SK-N-SH (cell line): Measurements from ENCODE around the gene SULT1A1. TPM values are rescaled to one million over a fixed set of nuclear protein-coding genes. Genes with fewer than 3 reads are reported as not detected.

ENCODE experiments used
- CTCF ChIA-PET: fragments of 300-600, 350-600 bp; formaldehyde crosslinking; extraction: SDS; loops from one replicate; lab custom pipeline; 2021; lab: Yijun Ruan, JAX
- POLR2A ChIA-PET: fragments of 350-600 bp; sonication (Branson Sonifier 250); formaldehyde crosslinking; extraction: SDS; loops from one replicate; lab custom pipeline; 2020; ENCODE audit warnings: antibody characterized with exemption, inconsistent platforms; lab: Yijun Ruan, JAX
- DNase-seq: peaks from one replicate; pipeline ENCODE4 v3.0.0; 2012
- H2AFZ ChIP-seq: fragments of 200-600 bp; sonication (generic); 2 replicates; pipeline ENCODE4 v1.8.1; 2016; ENCODE audit warnings: antibody characterized with exemption, mild to moderate bottlenecking, low read depth
- H3F3A ChIP-seq: fragments of 200-600 bp; sonication (generic); replicated peaks from 2 replicates; pipeline ENCODE3; 2016; ENCODE audit warnings: antibody characterized with exemption, mild to moderate bottlenecking; ENCODE audit not compliant: insufficient read depth
- H3K27ac ChIP-seq, 2 experiments: fragments of 200-500 bp in 1 of 2; fragments of 200-600 bp in 1 of 2; sonication (Bioruptor generic) in 1 of 2; sonication (generic), shearing (Covaris generic) in 1 of 2; 2 replicates each; pipeline versions ENCODE4 v1.5.1 to v1.6.1; 2014 to 2016; ENCODE audit warnings: low read depth in 2 of 2, inconsistent platforms in 1 of 2, low read length in 1 of 2, mild to moderate bottlenecking in 1 of 2, mixed read lengths in 1 of 2
- H3K27me3 ChIP-seq: fragments of 200-600 bp; sonication (generic), shearing (Covaris generic); 2 replicates; pipeline ENCODE4 v1.6.1; 2016; ENCODE audit warnings: mixed run types; ENCODE audit not compliant: insufficient read depth
- H3K36me3 ChIP-seq, 2 experiments: fragments of 200-500 bp in 1 of 2; fragments of 200-600 bp in 1 of 2; sonication (Bioruptor generic) in 1 of 2; sonication (generic) in 1 of 2; replicated peaks in 1 of 2; 2 replicates each; pipeline versions ENCODE3 to v1.5.1; 2014 to 2016; ENCODE audit warnings: low read length in 1 of 2, mild to moderate bottlenecking in 1 of 2; ENCODE audit not compliant: insufficient read depth in 2 of 2, control insufficient read depth in 1 of 2
- H3K4me1 ChIP-seq, 2 experiments: fragments of 200-500 bp in 1 of 2; fragments of 200-600 bp in 1 of 2; sonication (Bioruptor generic) in 1 of 2; sonication (generic), shearing (Covaris generic) in 1 of 2; 2 replicates each; pipeline versions ENCODE4 v1.5.1 to v1.6.1; 2014 to 2016; ENCODE audit warnings: low read depth in 1 of 2, low read length in 1 of 2, mixed run types in 1 of 2; ENCODE audit not compliant: insufficient read depth in 2 of 2, control insufficient read depth in 1 of 2
- H3K4me2 ChIP-seq: fragments of 200-600 bp; sonication (generic), shearing (Covaris generic); 2 replicates; pipeline ENCODE4 v1.6.1; 2017; ENCODE audit warnings: mixed run types
- H3K4me3 ChIP-seq, 2 experiments: fragments of 200-500 bp in 1 of 2; fragments of 200-600 bp in 1 of 2; sonication (Bioruptor generic) in 1 of 2; sonication (generic), shearing (Covaris generic) in 1 of 2; 2 replicates each; pipeline versions ENCODE4 v1.5.1 to v1.8.1; 2014 to 2016; ENCODE audit warnings: low read depth in 2 of 2, inconsistent platforms in 1 of 2, low read length in 1 of 2, mild to moderate bottlenecking in 1 of 2, mixed read lengths in 1 of 2, moderate library complexity in 1 of 2
- H3K79me2 ChIP-seq: fragments of 200-600 bp; sonication (generic); 2 replicates; pipeline ENCODE4 v1.8.1; 2017; ENCODE audit warnings: mild to moderate bottlenecking; ENCODE audit not compliant: insufficient read depth
- H3K9ac ChIP-seq: fragments of 200-600 bp; sonication (generic); 2 replicates; pipeline ENCODE4 v1.6.1; 2017; ENCODE audit warnings: mixed run types
- H3K9me2 ChIP-seq: fragments of 200-600 bp; sonication (generic); 2 replicates; pipeline ENCODE4 v1.6.1; 2017; ENCODE audit warnings: mixed run types
- H3K9me3 ChIP-seq: fragments of 200-600 bp; sonication (generic); 2 replicates; pipeline ENCODE4 v1.6.1; 2017; ENCODE audit warnings: mixed run types, mild to moderate bottlenecking, moderate library complexity
- H4K20me1 ChIP-seq: fragments of 200-600 bp; sonication (generic); 2 replicates; pipeline ENCODE4 v1.6.1; 2017; ENCODE audit warnings: mild to moderate bottlenecking, mixed run types; ENCODE audit not compliant: insufficient read depth
- EZH2phosphoT487 ChIP-seq: fragments of 200-600 bp; sonication (generic); IDR thresholded peaks from 2 replicates; pipeline ENCODE4 v1.6.1; 2017; ENCODE audit warnings: low read depth, mixed run types, mild to moderate bottlenecking, antibody characterized with exemption, moderate library complexity, borderline replicate concordance
- FOSL2 ChIP-seq: IDR thresholded peaks from 2 replicates; pipeline ENCODE4 v1.4.0; 2012; ENCODE audit warnings: low read depth, mild to moderate bottlenecking, moderate library complexity, borderline replicate concordance
- FOXJ3 ChIP-seq: sonication (generic); formaldehyde crosslinking; IDR thresholded peaks from 2 replicates; pipeline ENCODE4 v1.5.1; 2020; ENCODE audit warnings: mild to moderate bottlenecking, missing genetic modification reagents
- FOXM1 ChIP-seq: IDR thresholded peaks from 2 replicates; pipeline ENCODE4 v1.4.0; 2012; ENCODE audit warnings: low read depth, mild to moderate bottlenecking
- MEF2A ChIP-seq: IDR thresholded peaks from 2 replicates; pipeline ENCODE4 v1.4.0; 2012; ENCODE audit warnings: low read depth, borderline replicate concordance
- MXI1 ChIP-seq: IDR thresholded peaks from 2 replicates; pipeline ENCODE4 v1.6.1; 2012; ENCODE audit warnings: mild to moderate bottlenecking, low read depth, low read length, improper control_type of control experiment
- NFIC ChIP-seq: IDR thresholded peaks from 2 replicates; pipeline ENCODE4 v1.4.0; 2012; ENCODE audit warnings: borderline replicate concordance
- RFX5 ChIP-seq: IDR thresholded peaks from 2 replicates; pipeline ENCODE4 v1.6.1; 2012; ENCODE audit warnings: mild to moderate bottlenecking, improper control_type of control experiment, low read length
- RXRA ChIP-seq: IDR thresholded peaks from 2 replicates; pipeline ENCODE4 v1.4.0; 2012; ENCODE audit warnings: low read depth, mild to moderate bottlenecking, borderline replicate concordance
- SMC3 ChIP-seq: IDR thresholded peaks from 2 replicates; pipeline ENCODE4 v1.6.1; 2012; ENCODE audit warnings: low read depth, low read length, improper control_type of control experiment
- TAF1 ChIP-seq: IDR thresholded peaks from 2 replicates; pipeline ENCODE4 v1.6.1; 2012; ENCODE audit warnings: low read depth, mild to moderate bottlenecking, low read length, moderate library complexity, borderline replicate concordance
- TEAD4 ChIP-seq: IDR thresholded peaks from 2 replicates; pipeline ENCODE4 v1.4.0; 2012; ENCODE audit warnings: mild to moderate bottlenecking, borderline replicate concordance; ENCODE audit not compliant: insufficient read depth
- WGBS: methylation state at CpG from one replicate; pipeline ENCODE4 v1.1.6; 2017; ENCODE audit warnings: low lambda C conversion rate; 5-methylcytosine and 5-hydroxymethylcytosine counted together
- polyA plus RNA-seq, 3 experiments: library from polyadenylated mRNA; depleted of rRNA; stranded (reverse); fragments of >200 nt; gene quantifications; 2 replicates each; pipeline ENCODE4 v1.2.3, GENCODE V29; 2012
- TF ChIP-seq, protein P1 (sequence below): IDR thresholded peaks from 2 replicates; pipeline ENCODE4 v1.4.0; 2012; ENCODE audit warnings: low read depth, borderline replicate concordance
- TF ChIP-seq, protein P2 (sequence below): fragments of 150-350 bp; IDR thresholded peaks from 2 replicates; pipeline ENCODE4 v1.6.1; 2017; ENCODE audit warnings: antibody characterized with exemption, low read length, low read depth, borderline replicate concordance
- TF ChIP-seq, protein P3 (sequence below): IDR thresholded peaks from 2 replicates; pipeline ENCODE4; 2012
- TF ChIP-seq, protein P4 (sequence below): IDR thresholded peaks from 2 replicates; pipeline ENCODE4 v1.4.0; 2012; ENCODE audit warnings: low read depth, borderline replicate concordance
- TF ChIP-seq, protein P5 (sequence below): fragments of 150-350 bp; IDR thresholded peaks from 2 replicates; pipeline ENCODE4 v1.6.1; 2016; ENCODE audit warnings: mild to moderate bottlenecking, low read depth, low read length

Gene SULT1A1
- polyA plus RNA-seq, 1 of the 3 experiments (the other 2 are of a cell fraction) = 0.13 TPM

DNA sequence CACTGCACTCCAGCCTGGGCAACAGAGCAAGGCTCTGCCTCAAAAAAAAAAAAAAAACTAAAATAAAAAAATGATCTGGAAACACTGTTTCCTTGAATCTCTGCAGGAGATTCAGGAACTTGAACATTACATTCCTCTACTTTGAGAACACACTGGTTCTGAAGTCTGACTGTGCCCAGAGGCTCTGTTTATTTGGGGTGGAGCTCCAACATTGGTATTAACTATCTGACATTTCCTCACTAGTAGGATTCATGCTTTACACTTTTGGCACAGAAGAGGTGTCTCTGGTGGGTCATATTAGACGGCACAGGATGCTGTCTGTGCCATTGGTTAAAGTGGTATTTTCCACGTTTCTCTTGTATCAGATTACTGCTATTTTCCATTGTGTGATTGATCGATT, 23.4 kb downstream of the SULT1A1 start:
- Histone ChIP-seq H3K4me1 (no peaks in the 10 kb centered on the region), H3K4me2 (no peak overlapping the region), H3K36me3 (peaks cover 0 to 8% of the 10 kb centered on the region in 2 experiments), H3K27me3 (no peaks in the 10 kb centered on the region)
- WGBS = 80% methylated on average over 3 of the region's 3 CpGs
- TF ChIP-seq MXI1 (no peak), FOSL2 (no peak), TEAD4 (no peak), RFX5 (no peak), NFIC (no peak), EZH2phosphoT487 (no peak), SMC3 (no peak), TAF1 (no peak)
- TF ChIP-seq, protein P1, sequence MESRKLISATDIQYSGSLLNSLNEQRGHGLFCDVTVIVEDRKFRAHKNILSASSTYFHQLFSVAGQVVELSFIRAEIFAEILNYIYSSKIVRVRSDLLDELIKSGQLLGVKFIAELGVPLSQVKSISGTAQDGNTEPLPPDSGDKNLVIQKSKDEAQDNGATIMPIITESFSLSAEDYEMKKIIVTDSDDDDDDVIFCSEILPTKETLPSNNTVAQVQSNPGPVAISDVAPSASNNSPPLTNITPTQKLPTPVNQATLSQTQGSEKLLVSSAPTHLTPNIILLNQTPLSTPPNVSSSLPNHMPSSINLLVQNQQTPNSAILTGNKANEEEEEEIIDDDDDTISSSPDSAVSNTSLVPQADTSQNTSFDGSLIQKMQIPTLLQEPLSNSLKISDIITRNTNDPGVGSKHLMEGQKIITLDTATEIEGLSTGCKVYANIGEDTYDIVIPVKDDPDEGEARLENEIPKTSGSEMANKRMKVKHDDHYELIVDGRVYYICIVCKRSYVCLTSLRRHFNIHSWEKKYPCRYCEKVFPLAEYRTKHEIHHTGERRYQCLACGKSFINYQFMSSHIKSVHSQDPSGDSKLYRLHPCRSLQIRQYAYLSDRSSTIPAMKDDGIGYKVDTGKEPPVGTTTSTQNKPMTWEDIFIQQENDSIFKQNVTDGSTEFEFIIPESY = no peak
- TF ChIP-seq, protein P2, sequence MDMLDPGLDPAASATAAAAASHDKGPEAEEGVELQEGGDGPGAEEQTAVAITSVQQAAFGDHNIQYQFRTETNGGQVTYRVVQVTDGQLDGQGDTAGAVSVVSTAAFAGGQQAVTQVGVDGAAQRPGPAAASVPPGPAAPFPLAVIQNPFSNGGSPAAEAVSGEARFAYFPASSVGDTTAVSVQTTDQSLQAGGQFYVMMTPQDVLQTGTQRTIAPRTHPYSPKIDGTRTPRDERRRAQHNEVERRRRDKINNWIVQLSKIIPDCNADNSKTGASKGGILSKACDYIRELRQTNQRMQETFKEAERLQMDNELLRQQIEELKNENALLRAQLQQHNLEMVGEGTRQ = no peak
- TF ChIP-seq, protein P3, sequence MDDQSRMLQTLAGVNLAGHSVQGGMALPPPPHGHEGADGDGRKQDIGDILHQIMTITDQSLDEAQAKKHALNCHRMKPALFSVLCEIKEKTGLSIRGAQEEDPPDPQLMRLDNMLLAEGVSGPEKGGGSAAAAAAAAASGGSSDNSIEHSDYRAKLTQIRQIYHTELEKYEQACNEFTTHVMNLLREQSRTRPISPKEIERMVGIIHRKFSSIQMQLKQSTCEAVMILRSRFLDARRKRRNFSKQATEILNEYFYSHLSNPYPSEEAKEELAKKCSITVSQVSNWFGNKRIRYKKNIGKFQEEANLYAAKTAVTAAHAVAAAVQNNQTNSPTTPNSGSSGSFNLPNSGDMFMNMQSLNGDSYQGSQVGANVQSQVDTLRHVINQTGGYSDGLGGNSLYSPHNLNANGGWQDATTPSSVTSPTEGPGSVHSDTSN = no peak
- TF ChIP-seq, protein P4, sequence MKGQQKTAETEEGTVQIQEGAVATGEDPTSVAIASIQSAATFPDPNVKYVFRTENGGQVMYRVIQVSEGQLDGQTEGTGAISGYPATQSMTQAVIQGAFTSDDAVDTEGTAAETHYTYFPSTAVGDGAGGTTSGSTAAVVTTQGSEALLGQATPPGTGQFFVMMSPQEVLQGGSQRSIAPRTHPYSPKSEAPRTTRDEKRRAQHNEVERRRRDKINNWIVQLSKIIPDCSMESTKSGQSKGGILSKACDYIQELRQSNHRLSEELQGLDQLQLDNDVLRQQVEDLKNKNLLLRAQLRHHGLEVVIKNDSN = no peak
- TF ChIP-seq, all 33 proteins: peak for 0
- no peak overlapping the region for H3K4me3 ChIP-seq
- no peak overlapping the region for H3K9ac ChIP-seq
- H2AFZ ChIP-seq = no peak overlapping the region
- no peaks in the 10 kb centered on the region for H3F3A ChIP-seq
- no peak overlapping the region for H3K27ac ChIP-seq
- ChIA-PET CTCF (interaction anchor here (1.3 kb wide), 1 partner anchor 13 kb away, joined by 3 read pairs; no protein-coding TSS in a partner anchor), POLR2A (no interaction called here)
- H4K20me1 ChIP-seq = no peaks in the 10 kb centered on the region
- no peaks in the 10 kb centered on the region for H3K9me2 ChIP-seq
- H3K9me3 ChIP-seq = no peaks in the 10 kb centered on the region
- no peak for DNase-seq
- H3K79me2 ChIP-seq = no peaks in the 10 kb centered on the region

DNA sequence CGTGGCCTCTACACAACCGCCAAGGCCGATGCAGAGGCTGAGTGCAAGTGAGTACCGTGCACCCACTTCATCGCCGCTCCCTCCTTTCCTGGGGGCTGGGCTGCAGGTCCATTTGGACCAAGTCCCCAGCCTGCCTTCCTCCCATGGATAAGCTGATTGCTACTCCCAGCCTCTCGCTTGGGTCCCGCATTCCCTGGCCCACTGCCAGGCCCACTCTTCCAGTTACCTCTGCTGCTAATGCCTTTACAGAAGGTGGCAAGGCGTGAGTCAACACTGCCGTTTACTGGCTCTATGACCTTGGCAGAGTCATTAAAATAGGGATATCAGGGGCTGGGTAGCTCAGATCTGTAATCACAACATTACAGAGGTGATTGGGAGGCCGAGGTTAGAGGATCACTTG, 24.2 kb downstream of the SULT1A1 start:
- Histone ChIP-seq H3K27ac (no peak overlapping the region), H3K4me2 (no peak overlapping the region), H3K9ac (no peak overlapping the region), H3K4me1 (no peaks in the 10 kb centered on the region), H3F3A (no peaks in the 10 kb centered on the region), H3K9me3 (no peaks in the 10 kb centered on the region), H3K79me2 (no peaks in the 10 kb centered on the region), H2AFZ (no peak overlapping the region), H3K4me3 (no peak overlapping the region), H4K20me1 (no peaks in the 10 kb centered on the region), H3K27me3 (no peaks in the 10 kb centered on the region), H3K36me3 (peaks cover 0 to 8% of the 10 kb centered on the region in 2 experiments), H3K9me2 (no peaks in the 10 kb centered on the region)
- 95% methylated on average over 11 of the region's 11 CpGs for WGBS
- no peak for DNase-seq
- ChIA-PET CTCF (interaction anchor here (1.3 kb wide), 2 partner anchors 7 to 12 kb away, joined by 3 read pairs; no protein-coding TSS in a partner anchor), POLR2A (no interaction called here)
- no peak for TF ChIP-seq MEF2A
- no peak for TF ChIP-seq RFX5
- no peak for TF ChIP-seq FOSL2
- TF ChIP-seq, protein P5, sequence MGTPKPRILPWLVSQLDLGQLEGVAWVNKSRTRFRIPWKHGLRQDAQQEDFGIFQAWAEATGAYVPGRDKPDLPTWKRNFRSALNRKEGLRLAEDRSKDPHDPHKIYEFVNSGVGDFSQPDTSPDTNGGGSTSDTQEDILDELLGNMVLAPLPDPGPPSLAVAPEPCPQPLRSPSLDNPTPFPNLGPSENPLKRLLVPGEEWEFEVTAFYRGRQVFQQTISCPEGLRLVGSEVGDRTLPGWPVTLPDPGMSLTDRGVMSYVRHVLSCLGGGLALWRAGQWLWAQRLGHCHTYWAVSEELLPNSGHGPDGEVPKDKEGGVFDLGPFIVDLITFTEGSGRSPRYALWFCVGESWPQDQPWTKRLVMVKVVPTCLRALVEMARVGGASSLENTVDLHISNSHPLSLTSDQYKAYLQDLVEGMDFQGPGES = no peak
- no peak for TF ChIP-seq FOXJ3
- no peak for TF ChIP-seq RXRA
- TF ChIP-seq, protein P1 = no peak
- TF ChIP-seq, protein P3 = no peak
- no peak for TF ChIP-seq FOXM1
